GM18517 (cell line): Measurements from ENCODE around the gene RFTN1.
A peak's percentile ranks its signal among the peaks of the same experiment; 100 is the strongest.

ENCODE experiments used
- ATAC-seq: cut with Tn5 transposase; IDR thresholded peaks from one replicate; pipeline ENCODE4 v1.9.1; 2021; ENCODE audit warnings: mild to moderate bottlenecking, moderate library complexity; ENCODE audit not compliant: unreplicated experiment

Gene RFTN1

DNA sequence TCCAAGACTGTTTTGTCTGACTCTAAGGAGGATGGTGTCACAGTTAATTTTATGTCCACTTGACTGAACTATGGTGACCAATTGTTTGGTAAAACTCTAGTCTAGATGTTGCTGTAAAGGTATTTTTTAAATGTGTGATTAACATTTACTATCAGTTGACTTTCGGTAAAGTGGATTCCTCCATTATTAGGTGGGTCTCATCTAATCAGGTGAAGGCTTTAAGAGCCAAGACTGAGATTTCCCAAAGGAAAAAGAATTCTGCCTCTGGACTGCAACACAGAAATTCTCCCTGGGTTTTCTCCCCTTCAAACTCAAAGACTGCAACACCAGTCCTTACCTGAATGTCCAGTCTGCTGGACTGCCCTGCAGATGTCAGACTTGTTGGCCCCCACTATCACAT lies 129.6 kb downstream of the RFTN1 start:
- no peak for ATAC-seq

DNA sequence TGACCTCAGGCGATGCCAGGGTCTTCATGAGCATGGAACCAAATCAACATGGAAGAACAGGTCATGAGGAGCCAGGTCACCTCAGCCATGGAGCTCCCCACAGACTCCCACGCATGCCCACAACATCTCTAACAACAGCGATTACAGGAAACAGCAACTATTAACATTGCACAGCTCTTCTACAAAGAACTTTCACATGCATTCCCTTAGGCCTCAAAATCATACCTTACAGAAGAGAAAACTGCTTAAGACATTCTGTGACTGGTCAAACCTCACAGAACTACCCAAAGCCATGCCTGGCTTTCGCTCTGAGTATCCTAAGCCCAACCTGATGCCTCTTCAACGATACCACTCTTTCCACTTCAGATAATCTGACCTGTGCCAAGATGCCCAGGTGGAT lies 130.7 kb downstream of the RFTN1 start:
- peak; percentile 63 for ATAC-seq

DNA sequence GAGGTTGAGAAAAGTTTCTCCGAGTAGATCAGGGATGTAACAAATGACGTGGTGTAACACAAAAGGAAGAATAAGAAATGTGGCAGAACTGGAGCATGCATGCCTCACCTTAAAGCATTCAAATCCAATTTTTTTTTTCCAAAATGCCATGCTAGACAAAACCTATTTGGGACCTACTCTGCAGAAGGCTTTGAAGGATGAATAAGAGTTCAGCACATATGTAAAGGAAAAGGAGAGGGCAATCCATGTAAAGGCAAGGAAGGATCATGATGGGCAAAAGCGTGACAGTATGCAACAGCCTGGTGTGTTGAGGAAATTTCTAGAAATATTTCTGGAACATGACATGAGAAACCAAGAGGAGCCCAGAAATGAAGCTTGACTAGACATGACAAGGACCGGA lies 132.1 kb downstream of the RFTN1 start:
- no peak for ATAC-seq

DNA sequence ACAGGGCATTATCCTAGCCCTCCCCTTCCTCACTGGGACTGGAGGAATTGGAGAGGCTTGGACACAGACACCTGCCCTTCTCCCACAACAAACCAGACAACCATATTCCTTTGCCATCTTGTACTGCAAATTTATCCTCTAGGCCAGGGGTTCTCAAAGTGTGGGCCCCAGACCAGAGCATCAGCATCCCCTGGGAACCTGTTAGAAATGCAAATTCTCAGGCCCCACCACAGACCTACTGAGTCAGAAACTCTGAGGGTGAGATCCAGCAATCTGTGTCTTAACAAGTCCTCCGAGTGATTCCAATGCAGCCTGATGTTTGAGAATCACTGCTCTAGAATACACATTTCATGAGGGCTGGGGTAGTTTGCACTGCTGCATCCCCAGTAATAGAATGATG lies 133.1 kb downstream of the RFTN1 start:
- ATAC-seq: no peak

DNA sequence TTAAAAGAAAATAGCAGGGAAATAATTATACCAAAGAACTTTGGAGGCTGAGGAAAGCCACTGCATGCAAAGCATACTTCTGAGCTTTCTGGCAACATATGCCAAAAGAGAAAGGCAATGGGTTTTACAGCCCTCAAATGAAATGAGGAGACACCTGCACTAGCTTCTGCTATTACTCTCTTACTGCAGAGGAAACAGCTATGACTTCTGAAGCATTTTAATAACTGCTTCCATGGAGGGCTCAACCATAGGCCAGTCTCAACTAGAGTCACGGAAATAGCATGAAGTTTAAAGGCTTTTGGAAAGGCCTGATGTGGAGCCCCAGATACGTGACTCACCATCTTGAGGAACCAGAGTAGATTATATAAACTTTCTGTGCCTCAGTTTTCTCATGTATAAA lies 133.7 kb downstream of the RFTN1 start:
- ATAC-seq: no peak

DNA sequence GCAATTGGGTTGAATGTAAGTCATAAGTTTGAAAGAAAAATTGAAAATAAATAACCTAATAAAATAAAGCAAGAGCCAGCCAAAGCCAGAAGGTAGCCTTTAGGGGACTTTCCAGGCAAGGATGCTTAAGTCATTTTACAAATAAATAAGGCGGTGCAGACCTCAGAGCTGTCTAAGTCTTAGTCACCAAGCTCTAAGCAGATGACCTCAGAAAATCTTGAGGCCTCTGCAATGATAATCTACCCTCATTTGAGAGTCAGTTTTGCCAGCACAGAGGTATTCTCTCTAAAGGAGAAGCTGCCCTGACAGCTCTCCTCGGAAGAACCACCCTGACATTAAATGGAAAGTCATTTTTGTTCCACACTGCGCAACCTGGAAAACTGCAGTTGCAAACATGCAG lies 134.6 kb downstream of the RFTN1 start:
- ATAC-seq: peak; percentile 54

DNA sequence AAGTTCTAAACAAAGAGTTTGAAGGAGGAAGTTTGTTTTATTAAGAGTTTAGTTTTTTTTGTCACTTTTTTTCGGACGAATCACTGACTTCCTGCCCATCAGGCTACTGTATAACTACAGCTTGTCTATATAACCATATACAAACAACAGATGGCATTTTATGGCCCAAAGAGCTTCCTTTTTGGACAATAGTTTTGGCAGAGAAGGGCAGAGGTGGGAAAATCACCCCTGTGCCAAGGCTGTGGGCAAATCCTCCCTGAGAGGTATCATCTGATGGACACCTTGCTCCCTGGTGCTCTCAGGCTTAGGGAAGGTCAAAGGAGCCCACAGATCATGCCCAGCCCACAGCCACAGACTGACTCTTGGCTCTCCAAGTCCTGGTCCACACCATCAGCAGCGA lies 135.1 kb downstream of the RFTN1 start:
- ATAC-seq: no peak

DNA sequence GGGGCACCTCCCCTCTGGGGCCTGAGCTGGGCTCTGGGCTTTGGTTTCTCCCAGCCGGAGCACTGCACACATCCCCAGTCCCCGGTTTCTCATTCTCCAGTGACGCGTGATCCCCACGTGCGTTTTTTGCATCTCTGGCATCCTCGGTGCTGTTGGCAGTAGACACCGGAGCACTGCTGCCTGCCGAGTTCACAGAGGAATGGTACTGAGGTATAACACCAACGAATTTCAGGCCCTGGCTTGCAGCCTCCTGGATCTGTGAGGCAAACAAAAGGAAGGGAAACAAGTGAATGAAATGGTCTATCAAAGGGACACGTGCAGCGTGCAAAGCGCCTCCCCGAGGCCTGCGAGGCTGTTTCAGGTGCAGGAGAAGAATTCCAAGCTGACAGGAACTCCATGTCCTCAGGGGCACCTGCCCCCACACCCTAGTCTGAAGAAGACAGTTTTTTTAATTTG lies 135.6 kb downstream of the RFTN1 start:
- ATAC-seq: no peak

DNA sequence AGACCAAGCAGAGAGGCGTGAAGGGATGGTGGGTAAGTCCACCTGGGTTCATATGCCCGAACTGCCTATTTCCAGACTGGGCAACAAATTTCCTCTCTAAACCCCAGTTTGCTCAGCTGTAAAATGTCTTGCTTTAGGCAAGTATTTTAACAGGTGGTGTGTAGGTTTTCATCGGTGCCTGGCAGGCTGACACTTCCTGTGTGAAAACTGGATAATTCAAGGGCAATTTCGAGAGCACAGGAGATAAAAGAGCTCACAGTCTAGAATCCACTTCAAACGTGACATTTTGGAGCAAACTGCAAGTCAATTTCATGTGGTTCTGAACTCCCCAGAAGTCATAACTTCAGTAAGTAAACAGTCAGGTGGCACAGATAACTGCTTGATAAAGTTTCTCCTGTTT lies 136.3 kb downstream of the RFTN1 start:
- no peak for ATAC-seq

DNA sequence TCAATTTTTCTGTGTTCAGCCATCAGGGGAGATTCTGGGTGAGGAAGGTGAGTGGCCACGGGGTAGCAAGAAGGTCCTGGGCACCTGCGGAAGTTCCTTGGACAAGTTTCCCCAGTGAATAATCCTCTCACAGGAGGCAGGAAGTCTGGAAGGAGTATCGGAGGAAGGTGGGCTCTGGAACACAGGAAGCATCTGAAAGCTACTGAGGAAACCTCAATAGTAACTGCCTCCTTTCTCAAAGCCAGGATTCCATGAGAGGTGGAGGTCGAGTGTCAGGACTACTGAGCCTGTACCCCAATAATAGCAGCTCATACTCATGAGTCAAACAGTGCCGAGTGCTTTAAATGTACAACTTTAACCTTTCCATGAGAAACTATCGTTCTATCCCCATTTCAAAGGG lies 137.6 kb downstream of the RFTN1 start:
- ATAC-seq: no peak

DNA sequence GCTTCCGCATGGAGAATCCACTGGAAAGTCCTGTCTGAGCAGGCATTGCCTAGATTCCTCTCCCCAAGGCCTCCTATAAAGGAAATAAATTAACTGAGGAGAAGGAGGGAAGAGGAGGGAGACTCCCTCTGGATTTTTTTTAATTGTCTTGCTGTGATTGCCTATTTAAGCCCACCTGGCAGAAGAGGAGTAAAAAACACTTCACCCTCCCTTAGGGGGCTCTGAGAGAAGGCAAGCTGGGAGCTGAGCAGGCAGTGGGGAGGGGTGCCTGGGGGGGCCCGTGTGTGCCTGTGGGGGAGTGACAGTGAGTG lies 138.6 kb downstream of the RFTN1 start:
- ATAC-seq: no peak

DNA sequence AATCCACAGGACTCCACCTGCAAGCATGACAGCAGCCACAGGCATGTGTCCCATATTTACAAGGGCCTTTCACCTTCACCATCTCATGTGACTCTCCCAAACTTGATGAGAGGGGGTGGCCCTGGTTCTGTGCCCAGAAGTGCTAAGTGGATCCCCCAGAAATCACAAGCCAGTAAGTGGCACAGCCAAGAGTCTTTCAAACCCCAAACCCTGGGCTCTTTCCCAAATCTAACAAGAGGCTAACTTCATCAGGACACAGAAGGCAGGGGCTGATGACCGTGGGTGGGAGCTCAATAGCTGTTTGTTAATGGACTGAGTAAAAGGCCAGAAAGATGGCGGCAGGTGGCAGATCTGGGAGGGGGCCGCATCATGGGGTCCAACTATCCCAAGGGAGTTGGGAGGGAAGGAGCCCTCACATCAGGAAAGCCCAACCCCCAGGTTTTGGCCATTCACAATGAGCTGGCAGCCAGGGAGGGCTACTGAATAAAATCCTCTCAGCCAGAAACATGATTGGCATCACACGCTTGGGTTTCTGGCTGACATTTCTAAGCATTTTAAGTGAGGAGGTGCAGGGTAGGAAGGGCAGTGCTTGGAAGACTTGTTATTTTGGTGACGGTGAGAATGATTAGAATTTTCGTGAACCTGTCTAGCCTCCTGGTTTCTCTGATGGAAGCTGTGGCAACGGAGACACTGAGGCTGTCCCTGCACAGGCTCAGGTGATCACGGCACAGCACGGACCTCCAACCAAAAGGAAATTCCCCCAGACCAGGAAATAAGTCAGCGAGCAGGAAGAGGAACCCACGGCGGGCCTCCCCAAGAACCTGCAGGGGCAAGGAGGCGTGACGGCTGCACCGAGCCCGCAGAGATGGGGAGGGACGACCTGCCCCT lies 139.2 kb downstream of the RFTN1 start:
- ATAC-seq: peak; percentile 28

DNA sequence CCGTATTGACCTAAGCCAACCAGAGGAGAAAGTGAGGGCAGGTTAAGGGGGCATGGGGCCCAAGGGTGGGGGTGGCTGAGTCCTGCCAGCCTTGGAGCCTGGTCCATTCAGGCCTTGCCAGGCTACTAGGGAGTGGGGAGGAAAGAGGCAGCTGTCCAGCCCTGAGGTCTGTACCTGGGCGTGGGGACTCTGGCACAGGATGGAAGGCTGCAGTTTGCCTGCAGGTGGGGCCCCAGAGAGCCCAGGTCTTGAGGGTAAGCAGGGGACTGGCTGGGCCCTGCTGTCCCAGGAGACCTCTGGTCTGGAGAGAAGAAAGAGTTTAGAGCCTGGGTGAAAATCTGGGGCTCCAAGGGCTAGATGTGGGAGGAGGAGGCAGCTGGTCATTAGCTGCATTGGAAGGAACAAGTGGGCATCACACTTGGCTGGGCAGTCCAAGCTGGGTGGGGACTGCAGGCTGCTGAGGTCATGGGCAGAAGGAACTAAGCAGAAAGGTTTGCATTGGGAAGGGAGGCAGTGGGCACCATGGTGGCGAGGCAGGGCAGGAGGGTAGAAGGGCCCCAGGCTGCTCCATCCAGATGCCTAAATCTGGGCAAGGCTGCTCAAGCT lies 140.1 kb downstream of the RFTN1 start:
- ATAC-seq: no peak

DNA sequence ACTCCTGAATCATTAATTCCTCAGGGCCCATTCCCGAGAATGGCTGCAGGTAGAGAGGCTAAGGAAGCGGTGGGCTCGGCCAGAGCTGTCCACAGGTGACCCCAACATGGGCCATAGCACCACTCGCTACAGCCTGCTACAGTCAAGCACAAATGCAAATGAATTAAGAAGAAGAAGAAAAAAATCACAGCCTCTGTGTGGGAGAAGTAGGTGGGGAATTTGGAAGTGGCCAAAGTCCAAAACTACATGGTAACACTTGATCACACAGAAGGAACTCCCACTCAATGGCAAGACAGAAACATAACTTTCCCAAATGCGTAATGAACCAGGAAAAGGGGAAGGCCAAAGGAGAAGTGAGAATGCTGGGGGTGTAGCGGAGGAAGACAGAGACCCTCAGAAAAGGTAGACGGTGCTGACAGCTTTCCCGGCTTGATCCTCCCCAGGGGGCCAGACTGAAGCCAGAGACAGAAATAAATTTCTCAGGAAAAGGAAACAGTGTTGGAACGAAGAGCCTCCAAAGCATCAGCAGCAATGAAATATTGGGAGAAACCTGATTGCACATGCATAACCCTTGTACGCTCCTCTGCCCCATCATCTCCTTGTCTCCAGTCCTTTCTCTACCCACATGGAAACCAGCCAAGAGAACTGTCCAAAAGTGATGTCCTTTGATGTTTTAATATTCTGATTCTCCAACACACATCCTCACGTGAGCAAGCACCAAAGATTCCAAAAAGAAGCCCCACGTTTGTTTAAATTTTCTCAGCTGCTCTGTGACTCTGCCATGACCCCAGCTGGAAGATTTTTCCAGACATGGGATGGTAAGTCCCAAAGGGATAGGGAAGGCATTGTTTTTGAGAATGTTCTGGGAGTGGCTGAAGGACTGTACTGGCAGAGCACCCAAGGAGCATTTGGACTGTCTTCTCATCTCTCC lies 140.9 kb downstream of the RFTN1 start:
- peak; percentile 27 for ATAC-seq

DNA sequence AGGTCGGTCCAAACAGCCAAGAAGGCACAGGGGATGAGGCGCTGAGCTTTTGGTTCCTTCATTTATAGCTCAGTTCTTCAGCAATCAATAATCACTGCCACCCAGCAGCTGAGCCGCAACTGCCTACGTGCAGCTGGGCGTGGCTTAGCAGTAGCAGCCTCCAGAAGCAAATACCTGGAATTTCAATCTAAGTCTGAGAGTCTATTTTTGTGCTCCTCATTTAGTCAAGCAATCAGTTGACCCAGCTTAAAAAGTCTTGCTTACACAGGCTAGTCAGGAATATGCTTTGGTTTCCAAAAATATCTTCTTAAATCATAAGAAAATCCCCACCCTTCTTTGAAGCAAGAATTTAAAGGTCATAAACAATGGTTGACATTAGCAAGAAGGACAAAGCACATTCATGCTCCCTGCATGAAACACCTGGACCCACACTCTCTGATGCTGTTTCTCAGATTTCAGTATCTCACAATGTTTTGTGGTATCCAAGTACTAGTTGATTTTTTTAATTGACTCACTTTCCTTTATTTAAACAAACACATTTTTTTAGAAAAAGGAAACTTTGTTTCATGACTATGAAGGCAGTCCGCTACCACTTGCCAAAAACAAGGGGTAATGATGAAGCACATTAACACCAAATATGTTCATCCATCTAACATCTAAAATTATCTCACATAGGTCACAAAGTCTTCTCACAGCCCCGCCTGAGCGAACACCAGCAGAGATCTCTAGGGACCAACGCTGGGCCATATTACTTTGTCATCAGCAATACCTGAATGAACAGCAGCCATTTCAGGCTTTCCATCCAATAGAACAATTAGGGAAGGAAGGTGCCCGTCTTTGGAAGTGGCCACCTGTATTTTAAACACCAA lies 142.4 kb downstream of the RFTN1 start:
- ATAC-seq: peak; percentile 37

DNA sequence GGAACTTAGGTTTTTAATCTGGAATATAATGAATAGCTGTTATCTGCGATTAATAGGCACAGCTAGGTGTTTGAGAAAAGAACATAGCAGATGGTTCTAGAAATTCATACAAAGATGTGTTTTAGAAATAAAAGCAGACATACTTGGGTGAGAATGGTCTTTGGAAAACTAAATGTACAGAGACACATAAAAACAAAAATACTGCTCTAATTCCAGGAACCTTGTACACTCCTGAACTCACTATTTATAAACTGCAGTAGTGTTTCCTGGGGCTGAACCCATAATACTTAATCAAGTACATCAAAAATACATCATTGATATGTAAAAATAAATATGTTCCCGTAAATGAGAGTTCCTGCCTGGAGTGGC lies 143.0 kb downstream of the RFTN1 start:
- no peak for ATAC-seq

DNA sequence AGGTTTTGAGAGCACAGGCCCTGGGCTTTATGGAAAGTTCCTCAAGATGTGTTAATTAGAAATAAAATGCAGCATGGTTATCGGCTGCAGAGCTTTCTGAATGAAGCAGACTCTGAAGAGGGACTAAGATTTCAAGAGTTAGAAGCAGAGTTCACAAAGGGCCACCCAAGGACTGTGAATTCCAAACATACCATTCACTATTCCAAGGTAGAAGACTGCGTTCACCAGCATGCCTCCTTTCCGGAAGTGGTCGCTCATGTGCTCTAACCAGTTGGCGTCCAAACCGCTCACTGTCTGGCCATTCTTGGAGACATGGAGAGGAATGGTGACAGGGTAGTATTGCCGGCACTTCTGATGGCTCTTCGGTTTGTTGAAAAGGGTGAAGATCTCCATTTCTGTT lies 143.6 kb downstream of the RFTN1 start:
- ATAC-seq: no peak

DNA sequence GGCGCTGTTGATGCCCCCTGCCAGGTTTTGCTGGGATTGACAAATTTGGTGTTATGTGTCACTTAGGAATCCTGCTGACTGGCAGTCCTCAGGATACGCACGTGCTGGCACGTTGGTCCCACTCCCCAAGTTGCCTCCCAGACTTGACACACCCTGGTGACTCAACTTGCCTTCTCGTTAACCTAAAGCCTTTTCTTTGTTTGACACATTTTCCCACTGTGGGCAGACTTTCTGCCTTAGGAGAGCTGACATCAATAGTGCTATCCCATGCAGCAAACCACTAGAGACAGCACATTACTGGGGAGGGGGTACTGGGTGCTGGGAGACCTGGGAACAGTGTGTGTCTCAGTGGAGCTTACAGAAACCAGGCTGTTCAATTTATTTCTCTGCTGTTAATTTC lies 144.2 kb downstream of the RFTN1 start:
- no peak for ATAC-seq

DNA sequence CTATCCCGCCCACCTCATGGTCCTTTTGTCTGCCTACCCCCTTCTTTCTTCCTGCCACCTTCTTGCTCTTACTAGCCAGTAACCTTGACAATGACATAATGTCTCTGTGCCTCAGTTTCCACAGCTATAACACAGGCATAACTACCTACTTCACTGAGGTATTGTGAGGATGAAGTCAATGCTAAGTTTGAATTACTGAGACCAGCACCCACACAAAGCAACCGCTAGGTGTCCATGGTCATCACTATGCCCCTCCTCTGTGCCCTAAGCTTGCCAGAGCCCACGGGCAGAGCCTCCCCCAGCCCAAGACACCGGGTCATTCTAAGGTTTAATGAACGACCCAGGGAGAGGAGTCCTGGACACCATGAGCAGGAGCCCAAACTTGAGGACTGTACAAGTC lies 146.9 kb downstream of the RFTN1 start:
- ATAC-seq: no peak

DNA sequence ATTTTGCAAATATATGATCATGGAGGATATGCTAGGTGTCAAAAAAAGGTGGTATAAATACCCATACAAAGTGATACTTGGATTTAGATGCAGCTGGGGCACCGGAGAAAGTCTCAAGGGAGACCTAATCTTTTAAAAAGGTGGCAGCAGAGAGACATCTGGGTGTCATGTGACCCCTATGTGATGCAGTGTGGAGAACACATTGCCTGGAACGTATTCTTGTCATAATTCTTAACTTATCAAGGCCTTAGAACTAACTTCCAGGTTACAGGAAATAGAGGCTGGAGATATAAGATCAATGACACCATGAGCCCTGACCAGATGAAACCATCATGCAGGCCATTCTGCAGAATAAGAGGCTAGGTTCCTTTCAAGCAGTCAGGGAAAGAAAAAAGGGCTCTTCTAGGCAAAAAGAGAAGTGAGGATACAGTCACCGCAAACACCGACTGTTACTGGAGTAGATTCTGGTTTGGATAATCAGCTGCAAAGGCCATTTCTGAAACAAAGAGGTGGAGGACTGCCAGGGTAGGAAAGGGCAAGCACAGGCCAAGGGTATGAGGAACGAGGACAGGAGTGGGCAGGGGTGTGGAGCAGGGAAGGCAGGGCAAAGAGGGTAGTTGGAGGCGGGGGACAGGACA lies 147.9 kb downstream of the RFTN1 start:
- ATAC-seq: no peak
